Measurements from ENCODE around the gene ROBO1. TPM values are rescaled to one million over a fixed set of nuclear protein-coding genes. Genes with fewer than 3 reads are reported as not detected.

The ROBO1 gene
- total and polyA plus RNA-seq, 2 of the 8 experiments (the other 6 are each of a cell fraction or from before 2014, with no cell fraction given): 51.4 to 91.0 TPM

GRCh38 chr3:79586232-79586631, 181.6 kb downstream of the ROBO1 start:
- FAIRE-seq (no peak), DNase-seq (ENCODE audit: low read depth in 1 of 2, low spot score in 2 of 2) (no peak)
- Histone ChIP-seq H3K23me2 (ENCODE audit: low read depth, low read length) (no peaks in the 10 kb centered on the region), H2BK5ac (ENCODE audit: low read depth, low read length) (no peak overlapping the region), H2AFZ (ENCODE audit: low read length) (no peak overlapping the region), H3K23ac (ENCODE audit: insufficient read length) (no peak overlapping the region), H2BK12ac (ENCODE audit: low read depth, low read length) (no peak overlapping the region), H3K79me1 (ENCODE audit: low read depth, low read length) (no peaks in the 10 kb centered on the region), H4K8ac (ENCODE audit: extremely low read depth, insufficient read depth, low read length) (no peak overlapping the region), H2BK15ac (ENCODE audit: low read length) (no peak overlapping the region), H3K4me2 (ENCODE audit: insufficient read depth in 1 of 2, low read depth in 2 of 2, low read length in 2 of 2) (no peak overlapping the region), H3K79me2 (ENCODE audit: control insufficient read depth in 1 of 2, insufficient read depth in 2 of 2, low read length in 2 of 2) (no peaks in the 10 kb centered on the region), H2BK20ac (ENCODE audit: low read length) (no peak overlapping the region), H3K27me3 (replicated peaks in 1 of 4; ENCODE audit: control insufficient read depth in 3 of 4, extremely low read depth in 1 of 4, insufficient read depth in 3 of 4, low read length in 3 of 4) (no peaks in the 10 kb centered on the region), H3K9me3 (ENCODE audit: insufficient read depth in 2 of 2, low read depth in 1 of 2, low read length in 1 of 2) (no peaks in the 10 kb centered on the region), H4K91ac (replicated peaks; ENCODE audit: insufficient read length, low read length) (no peak overlapping the region), H3K56ac (replicated peaks; ENCODE audit: insufficient read length, low read depth, low read length) (no peak overlapping the region), H3K36me3 (ENCODE audit: control insufficient read depth in 2 of 4, insufficient read depth in 4 of 4, low read length in 3 of 4) (no peaks in the 10 kb centered on the region), H4K5ac (ENCODE audit: insufficient read length, low read depth, low read length) (no peak overlapping the region), H3K4me3 (ENCODE audit: extremely low read depth in 1 of 4, insufficient read depth in 2 of 4, low read depth in 3 of 4, low read length in 4 of 4) (no peak overlapping the region), H3K14ac (ENCODE audit: insufficient read length) (no peak overlapping the region), H3K18ac (ENCODE audit: extremely low read depth, low read length) (no peak overlapping the region), H3K4me1 (replicated peaks in 1 of 4; ENCODE audit: control insufficient read depth in 3 of 4, insufficient read depth in 4 of 4, low read length in 3 of 4) (no peaks in the 10 kb centered on the region), H2BK120ac (replicated peaks; ENCODE audit: low read depth, low read length) (no peak overlapping the region), H3K4ac (replicated peaks; ENCODE audit: insufficient read length, low read depth, low read length) (no peak overlapping the region), H4K20me1 (replicated peaks in 1 of 2; ENCODE audit: control insufficient read depth in 1 of 2, insufficient read depth in 2 of 2, low read length in 2 of 2) (no peaks in the 10 kb centered on the region), H2AK5ac (ENCODE audit: low read depth, low read length) (no peak overlapping the region), H3K27ac (ENCODE audit: low read depth, low read length) (no peak overlapping the region), H3K9ac (replicated peaks in 1 of 4; ENCODE audit: extremely low read depth in 1 of 4, low read depth in 3 of 4, low read length in 3 of 4) (no peak overlapping the region)
- TF ChIP-seq MAX (IDR thresholded peaks at IDR 0.05) (no peak), KDM5A (IDR thresholded peaks at IDR 0.05; ENCODE audit: low read length) (no peak), HDAC2 (IDR thresholded peaks at IDR 0.05; ENCODE audit: borderline replicate concordance in 1 of 2, low read depth in 2 of 2, low read length in 2 of 2) (no peak)
- ChIA-PET POLR2A (ENCODE audit: partially characterized antibody) (no interaction called here), CTCF (ENCODE audit: partially characterized antibody) (no interaction called here)
